Hippocampal formation (tissue), 2 donors: ENCODE results near the gene SPIRE2.
"Not testable (repeated sequence)": the region's sequence is repeated elsewhere in the genome, so short reads cannot be mapped to it uniquely, and the experiment has no call there.

ENCODE experiments used
- DNase-seq, 2 donors: peaks; one replicate each; lab custom pipeline; 2025; lab: John Stamatoyannopoulos, UW

The SPIRE2 gene

DNA sequence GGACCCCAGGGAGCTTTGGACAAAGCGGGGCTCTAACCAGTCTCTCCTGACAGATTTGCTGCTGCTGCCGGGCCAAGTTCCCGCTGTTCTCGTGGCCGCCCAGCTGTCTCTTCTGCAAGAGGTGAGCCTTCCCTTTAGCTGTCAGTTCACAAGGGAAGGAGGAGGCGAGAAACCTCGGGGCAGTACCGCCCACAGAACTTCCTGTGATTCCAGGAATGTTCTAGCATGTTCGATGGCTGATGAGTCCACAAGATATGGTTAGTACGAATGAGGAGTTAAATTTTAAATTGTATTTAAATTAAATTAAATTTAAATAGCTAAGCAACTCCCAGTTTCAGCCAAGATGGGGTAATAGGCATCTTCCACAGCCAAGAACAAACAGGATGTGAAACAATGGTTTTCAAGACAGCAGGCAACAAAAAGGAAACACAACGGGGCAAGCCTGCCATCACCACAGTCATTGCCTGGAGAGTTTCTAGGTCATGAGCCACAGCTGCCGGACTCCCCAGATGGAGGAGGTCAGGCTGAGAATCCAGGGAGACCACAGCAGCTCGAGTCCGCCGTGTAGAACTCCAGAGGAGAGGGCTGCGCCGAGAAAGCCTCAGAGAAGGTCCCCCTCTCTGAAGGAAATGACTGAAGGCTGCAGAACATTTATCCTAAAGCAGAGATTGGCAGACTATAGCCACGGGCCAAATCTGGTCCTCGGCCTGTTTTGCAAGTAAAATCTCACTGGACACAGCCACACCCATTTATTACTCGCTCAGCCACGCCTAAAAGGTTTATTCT is 35.7 kb downstream of the SPIRE2 start:
- DNase-seq, result peak in 1 of 2 donors; percentile 2

DNA sequence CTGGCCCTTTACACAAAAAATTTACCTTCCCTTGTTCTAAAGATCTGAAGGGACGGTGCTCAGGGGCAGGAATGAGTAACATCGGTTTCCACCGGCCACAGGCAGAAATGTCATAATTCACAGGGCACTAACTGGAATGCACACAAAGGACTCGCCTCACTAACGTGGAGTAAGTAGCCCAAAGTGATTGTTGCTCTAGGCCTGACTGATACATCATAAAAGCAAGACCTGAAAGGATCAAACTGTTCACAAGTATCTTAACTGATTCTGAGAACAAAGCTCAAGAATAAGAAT is 36.2 kb downstream of the SPIRE2 start:
- DNase-seq, result no peak

DNA sequence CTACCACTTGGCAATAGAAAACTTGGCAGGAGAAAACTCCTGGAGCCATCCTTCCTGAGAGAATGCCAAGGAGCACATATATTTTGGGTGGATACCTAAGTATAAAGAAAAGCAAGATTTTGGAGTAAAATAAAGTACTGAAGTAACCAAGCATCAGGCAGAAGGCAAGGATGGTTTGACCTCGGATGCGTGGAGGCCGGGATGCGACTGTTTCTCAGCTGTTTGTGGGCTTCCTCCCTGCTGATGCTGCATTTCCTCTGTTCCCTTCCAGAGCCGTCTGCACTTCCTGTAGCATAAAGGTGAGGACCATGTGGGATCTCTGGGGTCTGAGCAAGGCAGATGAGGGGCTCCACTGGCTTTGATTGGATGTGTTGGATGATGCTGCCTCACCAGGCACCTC is 39.6 kb downstream of the SPIRE2 start:
- no peak for DNase-seq

DNA sequence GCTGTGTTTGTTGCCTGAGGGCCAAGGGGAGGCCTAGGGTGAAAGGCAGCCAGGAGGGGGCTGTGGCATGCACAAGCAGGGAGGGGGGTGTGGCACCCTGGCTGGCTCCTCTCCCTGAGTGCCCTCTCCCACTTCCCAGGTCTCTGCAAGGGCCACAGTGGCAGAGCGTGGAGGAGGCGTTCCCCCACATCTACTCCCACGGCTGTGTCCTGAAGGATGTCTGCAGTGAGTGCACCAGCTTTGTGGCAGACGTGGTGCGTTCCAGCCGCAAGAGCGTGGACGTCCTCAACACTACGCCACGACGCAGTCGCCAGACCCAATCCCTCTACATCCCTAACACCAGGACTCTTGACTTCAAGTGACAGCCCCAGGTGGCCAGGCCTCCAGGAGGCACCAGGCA is 41.6 kb downstream of the SPIRE2 start:
- DNase-seq, result no peak

DNA sequence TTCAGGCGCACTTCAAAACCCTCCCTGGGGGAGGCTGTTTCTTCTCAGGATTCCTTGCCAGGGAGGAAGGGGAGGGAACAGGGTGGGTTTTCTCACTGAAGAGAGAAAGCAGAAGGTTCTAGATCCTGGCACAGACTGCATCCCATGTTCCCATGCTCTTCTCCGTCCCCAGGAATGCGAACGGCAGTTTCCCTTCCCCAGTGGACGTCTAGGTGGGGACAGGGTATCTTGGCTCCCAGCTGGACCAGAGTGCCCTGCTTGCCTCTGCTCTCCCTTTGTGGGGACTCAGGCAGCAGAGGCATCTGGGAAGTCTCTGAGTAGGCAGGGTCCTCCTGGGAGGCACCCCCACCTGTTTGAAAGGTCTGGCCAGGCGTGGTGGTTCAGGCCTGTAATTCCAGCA is 42.2 kb downstream of the SPIRE2 start:
- DNase-seq, result no peak

DNA sequence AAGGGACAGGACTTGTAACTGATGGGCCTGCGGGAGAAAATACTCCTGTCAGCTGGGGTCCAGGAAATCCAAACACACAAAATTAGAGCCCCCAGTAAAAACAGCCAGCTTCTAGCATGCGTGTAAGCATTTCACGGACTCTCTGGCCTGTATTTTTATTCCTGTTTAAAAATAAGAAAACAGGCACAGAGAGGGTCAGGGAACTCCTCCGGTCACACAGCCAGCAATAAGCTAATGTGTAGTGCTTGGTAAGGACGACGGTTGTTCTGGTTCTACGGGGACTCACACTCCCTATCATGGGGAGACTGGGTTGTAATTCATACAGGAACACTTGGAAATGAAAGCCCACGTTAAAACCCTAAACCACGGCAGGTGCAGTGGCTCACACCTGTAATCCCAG is 43.6 kb downstream of the SPIRE2 start:
- DNase-seq, result no peak

DNA sequence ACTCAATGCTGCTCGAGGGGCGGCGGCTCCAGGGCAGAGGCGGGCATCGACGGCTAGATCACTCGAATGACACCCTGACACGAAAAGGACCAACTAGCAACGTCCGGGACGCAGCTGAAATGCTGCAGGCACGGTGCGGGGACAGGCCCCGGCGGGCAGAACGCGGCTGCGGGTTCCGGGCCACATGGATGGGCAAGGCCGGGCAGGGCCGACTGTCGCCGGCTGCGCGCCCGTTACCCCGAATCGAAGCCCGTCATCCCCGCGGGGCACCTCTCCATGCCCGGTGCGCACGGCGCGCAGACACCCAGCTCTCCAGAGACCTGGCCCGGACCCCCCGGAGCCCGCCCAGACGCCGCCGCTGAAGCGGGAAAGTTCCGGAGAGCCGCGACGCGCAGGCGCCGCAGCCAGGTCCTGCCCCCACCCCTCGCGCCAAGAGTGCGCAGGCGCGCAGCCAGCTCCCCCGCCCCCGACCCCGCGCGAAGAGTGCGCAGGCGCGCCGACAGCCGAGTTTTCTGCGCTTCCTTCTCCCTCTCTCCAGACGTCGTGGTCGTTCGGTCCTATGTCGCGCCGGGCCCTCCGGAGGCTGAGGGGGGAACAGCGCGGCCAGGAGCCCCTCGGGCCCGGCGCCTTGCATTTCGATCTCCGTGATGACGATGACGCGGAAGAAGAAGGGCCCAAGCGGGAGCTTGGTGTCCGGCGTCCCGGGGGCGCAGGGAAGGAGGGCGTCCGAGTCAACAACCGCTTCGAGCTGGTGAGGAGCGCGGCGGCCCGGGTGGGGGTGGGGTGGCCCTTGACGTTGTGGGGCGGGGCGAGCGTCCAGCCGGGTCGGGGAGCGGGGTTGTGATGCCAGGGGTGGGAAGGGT is 45.1 kb downstream of the SPIRE2 start, which contains the start of gene TCF25:
Gene TCF25, plus strand, starts transcription at position 484 of the 863 bp plus-strand sequence. Its CDS starts 76 bp downstream, at position 560.
- DNase-seq, result peak; percentile 84 to 89

DNA sequence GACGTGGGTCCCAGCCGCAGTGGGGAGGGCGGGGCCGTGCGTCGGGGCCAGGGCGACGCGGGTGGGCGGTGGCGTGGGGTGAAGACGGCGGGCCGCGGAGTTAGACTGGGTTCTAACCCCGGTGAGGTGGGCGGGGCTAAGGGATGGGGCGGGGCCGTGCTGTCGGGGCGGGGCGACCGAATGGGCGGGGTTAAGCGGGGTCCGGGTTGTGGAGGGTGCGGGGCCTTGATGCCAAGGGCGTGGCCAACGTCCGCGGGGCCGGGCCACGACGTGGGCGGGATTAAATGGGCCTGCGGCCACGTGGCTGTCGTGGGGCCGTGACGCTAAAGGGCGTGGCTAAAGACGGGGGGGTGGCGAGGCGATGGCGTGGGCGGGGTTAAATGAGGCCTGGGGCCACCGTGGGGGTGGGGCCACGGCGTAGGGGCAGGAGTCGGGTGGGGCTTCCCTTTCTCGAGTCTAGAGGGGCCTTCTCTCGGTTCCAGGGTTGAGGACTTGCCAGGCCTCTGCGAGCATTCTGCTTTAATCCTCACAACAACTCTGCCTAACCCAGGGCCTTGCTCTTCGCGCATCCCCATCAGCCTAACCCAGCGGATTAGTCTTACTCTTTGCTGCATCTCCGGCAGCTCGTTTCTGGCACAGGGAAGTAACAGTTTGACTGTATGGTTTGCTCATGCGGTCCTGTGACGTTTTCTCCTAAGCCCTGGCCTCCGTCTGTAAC is 45.9 kb downstream of the SPIRE2 start:
- peak; percentile 89 to 99 for DNase-seq

DNA sequence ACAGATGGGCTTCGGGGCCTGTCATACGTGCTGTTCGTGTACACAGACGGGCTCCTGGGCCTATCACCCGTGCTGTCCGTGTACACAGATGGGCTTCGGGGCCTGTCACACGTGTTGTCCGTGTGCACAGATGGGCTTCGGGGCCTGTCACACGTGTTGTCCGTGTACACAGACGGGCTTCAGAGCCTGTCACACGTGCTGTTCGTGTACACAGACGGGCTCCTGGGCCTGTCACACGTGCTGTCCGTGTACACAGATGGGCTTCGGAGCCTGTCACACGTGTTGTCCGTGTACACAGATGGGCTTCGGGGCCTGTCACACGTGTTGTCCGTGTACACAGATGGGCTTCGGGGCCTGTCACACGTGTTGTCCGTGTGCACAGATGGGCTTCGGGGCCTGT is 50.8 kb downstream of the SPIRE2 start:
- not testable (repeated sequence) for DNase-seq

DNA sequence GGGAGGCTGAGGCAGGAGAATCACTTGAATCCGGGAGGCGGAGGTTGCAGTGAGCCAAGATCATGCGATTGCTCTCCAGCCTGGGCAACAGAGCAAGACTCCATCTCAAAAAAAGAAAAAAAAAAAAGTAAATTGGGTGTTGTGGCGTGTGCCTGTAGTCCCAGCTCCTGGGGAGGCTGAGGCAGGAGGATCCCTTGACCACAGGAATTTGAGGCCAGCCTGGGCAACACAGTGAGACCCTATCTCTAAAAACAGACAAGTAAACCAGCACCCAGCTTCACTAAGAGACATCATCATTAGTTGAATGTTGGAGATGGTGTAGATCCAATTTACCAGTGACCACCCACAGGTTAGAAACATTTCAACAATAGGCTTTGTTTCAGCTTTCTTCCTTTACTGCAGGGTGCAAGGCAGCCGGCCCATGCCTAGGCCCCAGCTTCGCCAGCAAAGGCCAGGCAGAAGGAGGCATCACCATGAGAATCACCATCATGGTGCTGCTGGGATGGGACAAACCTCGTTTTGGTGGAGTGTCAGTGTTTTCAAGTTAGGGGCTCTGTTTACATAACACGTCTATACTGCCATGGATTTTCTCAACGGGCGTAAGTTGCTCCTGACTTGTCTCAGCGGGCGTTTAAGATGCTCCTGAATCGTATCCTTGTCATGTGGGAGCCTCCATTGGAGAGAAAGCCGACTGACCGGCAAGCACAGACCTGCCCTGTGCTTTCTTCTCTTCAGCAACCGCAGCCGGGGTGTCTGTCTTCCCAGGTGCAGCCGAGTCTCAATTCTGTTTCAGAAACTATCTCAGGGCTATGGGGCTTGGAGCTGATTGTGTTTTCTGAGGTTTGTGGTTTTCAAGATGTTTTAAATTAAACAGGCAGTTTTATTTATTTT is 52.4 kb downstream of the SPIRE2 start:
- DNase-seq, result no peak

DNA sequence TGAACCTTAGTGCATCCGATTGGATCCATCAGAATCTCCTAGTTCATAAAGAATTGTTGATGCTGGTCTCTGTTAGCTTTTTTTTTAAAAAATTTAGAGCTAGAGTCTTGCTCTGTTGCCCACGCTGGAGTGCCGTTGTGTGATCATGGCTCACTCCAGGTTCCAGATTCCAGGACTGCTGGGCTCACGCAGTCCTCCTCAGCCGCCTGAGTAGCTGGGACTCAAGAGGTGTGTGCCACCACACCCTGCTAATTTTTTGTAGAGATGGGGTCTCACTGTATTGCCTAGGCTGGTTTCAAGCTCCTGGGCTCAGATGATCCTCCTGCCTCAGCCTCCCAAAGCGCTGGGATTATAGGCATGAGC is 53.1 kb downstream of the SPIRE2 start:
- DNase-seq, result no peak

DNA sequence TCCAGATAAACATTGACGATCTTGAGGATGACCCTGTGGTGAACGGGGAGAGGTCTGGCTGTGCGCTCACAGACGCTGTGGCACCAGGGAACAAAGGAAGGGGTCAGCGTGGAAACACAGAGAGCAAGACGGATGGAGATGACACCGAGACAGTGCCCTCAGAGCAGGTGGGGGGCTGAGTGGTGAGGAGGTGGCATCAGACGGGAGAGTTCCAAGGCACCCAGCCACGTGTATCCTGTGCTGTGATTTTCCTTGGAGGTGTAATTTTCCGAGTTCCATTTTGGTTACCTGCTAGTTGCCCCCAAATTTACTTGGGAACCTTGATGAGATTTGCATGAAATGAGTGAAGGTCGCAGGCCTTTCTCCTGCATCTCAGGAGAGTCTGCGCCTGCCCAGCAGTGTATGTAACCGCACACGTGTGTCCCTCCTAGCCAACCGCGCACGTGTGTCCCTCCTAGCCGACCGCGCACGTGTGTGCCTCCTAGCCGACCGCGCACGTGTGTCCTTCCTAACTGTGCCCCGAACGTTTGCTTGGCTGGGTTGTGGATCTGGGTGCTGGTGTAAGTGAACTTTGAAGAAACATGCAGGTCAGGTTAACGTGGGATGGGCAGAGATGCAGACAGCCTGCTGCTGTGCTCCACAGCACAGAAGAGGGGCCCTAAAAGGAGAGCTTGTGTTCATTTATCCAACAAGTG is 55.2 kb downstream of the SPIRE2 start:
- DNase-seq, result no peak

DNA sequence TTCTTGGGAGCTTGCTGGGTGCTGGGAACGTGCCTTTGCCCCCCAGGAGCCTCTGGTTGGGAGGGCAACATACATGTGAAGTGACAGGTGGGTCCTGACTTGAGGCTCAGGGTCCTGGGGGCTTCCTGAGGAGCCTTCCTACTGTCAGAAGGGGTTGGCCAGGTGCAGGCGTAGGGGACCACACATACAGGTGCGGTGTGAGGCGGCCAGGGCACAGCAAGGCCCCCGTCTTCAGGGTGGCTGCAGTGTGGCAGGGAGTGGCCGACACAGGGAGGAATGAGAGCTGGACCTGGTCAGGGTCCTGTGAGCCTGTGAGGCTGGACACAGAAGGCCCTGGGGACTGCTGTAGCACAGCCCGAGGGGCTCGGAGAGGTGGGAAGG is 55.8 kb downstream of the SPIRE2 start:
- DNase-seq, result no peak

DNA sequence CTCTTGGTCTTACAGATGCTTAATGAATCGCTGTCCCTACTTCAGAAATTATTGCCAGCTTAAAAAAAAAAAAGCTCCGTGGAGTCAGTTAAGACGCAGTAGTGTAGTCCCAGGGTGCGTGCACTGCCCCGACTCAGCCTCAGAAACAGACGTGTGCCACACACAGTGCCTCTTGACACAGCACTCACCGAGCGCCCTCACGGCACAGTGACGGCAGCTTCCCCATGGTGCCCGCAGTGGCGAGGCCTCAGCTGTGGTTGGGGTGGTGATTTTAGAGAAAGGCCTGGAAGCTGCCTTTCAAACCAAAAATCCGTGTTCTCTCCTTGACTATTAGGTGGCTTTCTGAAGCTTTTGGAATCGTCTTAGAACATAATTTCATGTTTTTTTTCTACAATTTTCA is 59.0 kb downstream of the SPIRE2 start:
- no peak for DNase-seq

DNA sequence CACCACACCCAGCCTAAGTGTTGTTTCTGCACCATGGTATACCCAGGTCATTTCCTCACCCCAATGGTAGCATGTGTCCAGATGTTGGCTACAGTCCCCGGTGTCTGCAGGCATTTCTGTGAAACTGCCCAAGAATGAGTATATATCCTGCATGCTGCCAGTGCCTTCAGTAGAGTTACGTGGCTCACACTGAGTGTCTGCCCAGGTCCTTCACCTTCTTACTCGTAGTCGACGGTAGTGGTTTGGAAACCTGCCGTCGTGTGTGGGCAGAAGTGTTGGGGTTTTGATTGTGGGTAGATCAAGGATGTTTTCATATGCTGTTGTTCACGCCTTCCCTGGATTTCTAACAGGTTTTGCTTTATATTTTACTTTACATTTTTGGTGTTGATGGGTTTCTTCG is 61.9 kb downstream of the SPIRE2 start:
- DNase-seq, result no peak

DNA sequence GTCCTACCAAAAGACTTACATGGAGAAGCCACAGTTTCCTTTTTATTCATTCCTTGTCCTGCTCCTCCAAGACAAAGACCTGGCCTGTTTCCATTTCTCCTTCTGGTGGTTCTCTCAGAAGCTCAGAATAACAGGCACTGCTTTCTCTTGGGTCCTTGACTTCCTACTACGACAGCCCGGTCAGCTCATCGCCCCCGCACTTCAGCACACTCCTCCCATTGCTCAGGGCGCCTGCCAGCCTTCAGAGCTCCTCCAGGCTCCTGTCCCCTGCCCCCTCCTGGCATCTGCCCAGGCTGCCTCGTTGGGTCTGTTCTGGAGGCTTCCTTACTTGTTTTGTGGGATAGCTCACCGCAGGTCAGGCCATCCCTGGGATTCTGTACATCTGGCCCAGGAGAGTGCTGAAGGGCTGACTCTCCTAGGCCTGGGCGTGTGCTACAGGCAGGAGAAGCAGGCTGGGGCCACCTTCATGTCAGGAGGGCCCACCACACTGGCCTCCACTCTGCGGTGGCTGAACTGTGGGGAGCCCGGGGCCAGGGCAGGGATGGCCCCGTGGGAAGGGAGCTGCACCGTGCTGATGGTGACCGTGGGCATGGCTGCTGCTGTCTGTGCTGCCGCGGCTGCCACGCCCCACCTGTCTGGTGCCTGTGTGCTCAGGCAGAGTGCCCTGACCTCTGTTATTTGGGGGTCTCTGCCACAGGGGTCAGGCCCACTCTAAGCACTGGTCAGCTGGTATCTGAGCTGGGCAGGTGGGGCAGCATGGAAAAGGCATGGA is 62.8 kb downstream of the SPIRE2 start:
- DNase-seq, result no peak

DNA sequence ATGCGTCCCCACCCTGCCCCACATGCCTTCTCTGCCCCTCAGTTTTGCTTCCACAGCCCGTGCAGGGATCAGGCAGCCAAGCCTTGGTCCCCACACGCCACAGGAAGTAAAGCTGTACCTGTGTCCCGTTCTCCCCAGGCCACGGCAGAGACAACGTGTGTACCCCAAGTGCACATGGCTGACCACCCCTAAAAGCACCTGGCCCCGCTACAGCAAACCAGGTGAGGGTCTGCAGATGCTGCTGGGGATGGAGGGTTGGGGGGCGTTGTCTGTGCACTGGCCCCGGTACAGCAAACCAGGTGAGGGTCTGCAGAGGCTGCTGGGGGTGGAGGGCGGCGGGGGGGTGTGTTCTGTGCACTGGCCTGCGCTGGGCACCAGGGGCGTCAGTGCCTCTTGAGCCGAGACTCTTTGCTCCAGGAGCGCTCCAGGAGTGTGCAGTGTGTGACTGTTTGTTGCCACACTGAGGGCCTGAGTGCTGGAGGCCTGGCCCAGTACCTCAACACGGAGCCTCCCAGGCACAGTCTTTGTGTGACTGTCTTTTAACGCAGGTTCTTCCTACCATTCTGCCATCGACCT is 63.9 kb downstream of the SPIRE2 start:
- no peak for DNase-seq

DNA sequence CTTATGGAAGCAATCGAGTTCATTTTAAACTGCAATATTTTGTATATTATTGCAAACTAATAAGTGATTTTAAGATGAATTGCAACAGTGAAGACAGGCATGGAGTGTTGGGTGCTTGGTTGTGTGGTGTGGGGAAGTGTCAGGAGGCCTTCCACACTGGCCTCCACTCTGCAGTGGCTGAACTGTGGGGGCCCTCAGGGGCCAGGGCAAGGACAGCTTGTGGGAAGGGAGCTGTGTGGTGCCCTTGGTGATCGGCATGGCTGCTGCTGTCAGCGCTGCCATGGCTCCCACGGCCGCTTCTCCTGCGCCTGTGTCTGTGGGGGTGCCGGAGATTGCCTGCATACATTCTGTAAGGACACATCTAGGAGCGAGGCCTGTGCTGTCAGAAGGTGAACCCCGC is 64.4 kb downstream of the SPIRE2 start:
- DNase-seq, result no peak

DNA sequence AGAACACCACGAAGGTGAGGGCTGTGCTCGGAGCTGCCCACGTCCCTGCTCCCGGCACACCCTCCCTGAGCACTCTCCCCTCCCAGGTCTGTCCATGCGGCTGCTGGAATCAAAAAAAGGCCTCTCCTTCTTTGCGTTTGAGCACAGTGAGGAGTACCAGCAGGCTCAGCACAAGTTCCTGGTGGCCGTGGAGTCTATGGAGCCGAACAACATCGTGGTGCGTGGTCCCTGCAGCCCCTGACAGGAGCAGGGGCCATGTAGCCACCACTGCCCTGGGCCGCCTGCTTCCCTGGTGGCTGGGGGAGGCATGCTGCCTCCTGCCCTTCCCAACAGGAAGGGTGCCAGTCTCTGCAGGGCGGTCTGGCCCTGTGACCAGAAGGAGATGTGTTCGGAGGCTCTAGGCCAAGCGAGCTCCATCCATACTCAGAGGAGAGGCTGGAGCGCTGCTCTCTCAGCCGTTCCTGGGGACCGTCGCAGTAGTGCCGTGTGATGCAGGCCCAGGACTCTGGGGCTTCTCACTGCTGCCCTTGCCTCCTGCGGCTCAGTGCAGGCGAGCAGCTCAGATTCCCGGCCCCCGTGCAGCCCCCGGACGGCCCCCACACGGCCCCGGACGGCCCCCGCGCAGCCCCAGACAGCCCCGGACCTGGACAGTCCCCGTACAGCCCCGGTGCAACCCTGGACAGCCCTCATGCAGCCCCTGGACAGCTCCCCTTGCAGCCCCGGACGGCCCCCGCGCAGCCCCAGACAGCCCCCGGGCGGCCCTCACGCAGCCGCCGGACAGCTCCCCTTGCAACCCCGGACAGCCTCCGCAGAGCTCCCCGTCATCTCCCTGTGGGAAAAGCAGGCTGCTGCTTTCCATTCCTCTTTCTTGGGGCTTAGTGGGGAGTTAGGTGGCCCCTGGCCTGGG is 65.6 kb downstream of the SPIRE2 start:
- DNase-seq, result no peak
